Breast epithelium (tissue), 3 donors: ENCODE measurements around the gene CDK14.

ENCODE experiments used
- CTCF ChIP-seq, 3 donors: fragments of 450-650 bp; IDR thresholded peaks; one replicate each; pipeline ENCODE4 v1.5.1; 2016 to 2017; ENCODE audit warnings: antibody characterized with exemption in 3 of 3, mild to moderate bottlenecking in 3 of 3, moderate library complexity in 3 of 3
- POLR2A ChIP-seq: fragments of 450-650 bp; IDR thresholded peaks from one replicate; pipeline ENCODE4 v1.6.1; 2016; ENCODE audit warnings: antibody characterized with exemption, mild to moderate bottlenecking, moderate library complexity
- POLR2AphosphoS5 ChIP-seq, 3 donors: sonication (generic); formaldehyde crosslinking; IDR thresholded peaks; one replicate each; pipeline ENCODE4 v1.6.1; 2017; ENCODE audit warnings: antibody characterized with exemption in 3 of 3

GRCh38 chr7:91247500-91247899, 651.4 kb downstream of the CDK14 start:
- TF ChIP-seq CTCF (IDR thresholded peaks at IDR 0.05): no peak
- TF ChIP-seq POLR2AphosphoS5 (IDR thresholded peaks at IDR 0.05): no peak
- no peak for TF ChIP-seq POLR2A
